Neural cell (in vitro differentiated cells): Measurements from ENCODE around the gene STK17B. TPM values are rescaled to one million over a fixed set of nuclear protein-coding genes. Genes with fewer than 3 reads are reported as not detected.

Experiments used
- H2AFZ ChIP-seq: fragments of 200-600, 300-800 bp; sonication (generic), shearing (Covaris generic); 2 replicates; pipeline ENCODE4 v1.6.0; 2014; ENCODE audit warnings: low read depth, mild to moderate bottlenecking, antibody characterized with exemption, low read length, moderate library complexity
- H3F3A ChIP-seq: fragments of 200-600 bp; shearing (Covaris generic); 2 replicates; pipeline ENCODE4 v1.6.1; 2016; ENCODE audit warnings: mild to moderate bottlenecking, moderate library complexity, mixed read lengths, antibody characterized with exemption, low read length; ENCODE audit not compliant: insufficient read depth, poor library complexity, severe bottlenecking
- H3K27ac ChIP-seq: fragments of 200-600, 300-800 bp; sonication (generic), shearing (Covaris generic); 2 replicates; pipeline ENCODE4 v1.5.1; 2014; ENCODE audit warnings: mild to moderate bottlenecking, low read length, moderate library complexity
- H3K27me3 ChIP-seq: fragments of 300-800, 200-600 bp; sonication (generic), shearing (Covaris generic); 2 replicates; pipeline ENCODE4 v1.6.0; 2014; ENCODE audit warnings: mild to moderate bottlenecking, low read depth, low read length, moderate library complexity; ENCODE audit not compliant: insufficient read depth
- H3K36me3 ChIP-seq: fragments of 300-800, 200-600 bp; sonication (generic), shearing (Covaris generic); 2 replicates; pipeline ENCODE4 v1.5.1; 2014; ENCODE audit warnings: mild to moderate bottlenecking, antibody characterized with exemption, low read length, moderate library complexity; ENCODE audit not compliant: insufficient read depth
- H3K4me2 ChIP-seq: fragments of 300-800, 200-600 bp; sonication (generic), shearing (Covaris generic); 2 replicates; pipeline ENCODE4 v1.6.0; 2014; ENCODE audit warnings: mild to moderate bottlenecking, low read length
- H3K4me3 ChIP-seq: fragments of 300-800, 200-600 bp; sonication (generic), shearing (Covaris generic); 2 replicates; pipeline ENCODE4 v1.5.1; 2014; ENCODE audit warnings: mild to moderate bottlenecking, low read length, moderate library complexity
- H3K79me2 ChIP-seq: fragments of 200-600 bp; shearing (Covaris generic); replicated peaks from 2 replicates; pipeline ENCODE4 v1.6.0; 2014; ENCODE audit warnings: mild to moderate bottlenecking, low read length, moderate library complexity; ENCODE audit not compliant: insufficient read depth
- H3K9ac ChIP-seq: fragments of 300-800, 200-600 bp; sonication (generic), shearing (Covaris generic); 2 replicates; pipeline ENCODE4 v1.6.1; 2016; ENCODE audit warnings: mild to moderate bottlenecking, low read length, mixed read lengths
- H3K9me2 ChIP-seq: fragments of 200-600 bp; shearing (Covaris generic); 2 replicates; pipeline ENCODE4 v1.6.1; 2016; ENCODE audit warnings: mild to moderate bottlenecking, low read length, mixed read lengths; ENCODE audit not compliant: insufficient read depth
- H3K9me3 ChIP-seq: fragments of 200-600, 300-800 bp; sonication (generic), shearing (Covaris generic); 2 replicates; pipeline ENCODE4 v1.6.1; 2016; ENCODE audit warnings: mild to moderate bottlenecking, mixed run types, low read length, moderate library complexity, mixed read lengths
- H4K20me1 ChIP-seq: fragments of 200-600 bp; shearing (Covaris generic); 2 replicates; pipeline ENCODE4 v1.6.1; 2016; ENCODE audit warnings: mild to moderate bottlenecking, mixed run types; ENCODE audit not compliant: insufficient read depth
- EP300 ChIP-seq: fragments of 450-650 bp; conservative IDR thresholded peaks from 2 replicates; pipeline ENCODE4 v1.6.1; 2014; ENCODE audit warnings: antibody characterized with exemption, mild to moderate bottlenecking, moderate library complexity; ENCODE audit not compliant: poor library complexity, severe bottlenecking
- EZH2 ChIP-seq: fragments of 200-600, 300-800 bp; shearing (Covaris generic), sonication (generic); IDR thresholded peaks from 2 replicates; pipeline ENCODE4 v1.6.1; 2014; ENCODE audit warnings: antibody characterized with exemption, low read length, borderline replicate concordance, mild to moderate bottlenecking; ENCODE audit not compliant: insufficient read depth, poor library complexity, severe bottlenecking
- MXI1 ChIP-seq: fragments of 450-650 bp; conservative IDR thresholded peaks from 2 replicates; pipeline ENCODE4 v1.6.1; 2014; ENCODE audit warnings: antibody characterized with exemption, mild to moderate bottlenecking; ENCODE audit not compliant: poor library complexity, severe bottlenecking
- POLR2AphosphoS5 ChIP-seq: IDR thresholded peaks from 2 replicates; pipeline ENCODE4 v1.6.1; 2012
- RAD21 ChIP-seq: fragments of 450-650 bp; conservative IDR thresholded peaks from 2 replicates; pipeline ENCODE4 v1.6.1; 2014; ENCODE audit warnings: antibody characterized with exemption, mild to moderate bottlenecking, moderate library complexity
- SMC3 ChIP-seq: fragments of 450-650 bp; conservative IDR thresholded peaks from 2 replicates; pipeline ENCODE4 v1.6.1; 2014; ENCODE audit warnings: antibody characterized with exemption, mild to moderate bottlenecking, moderate library complexity; ENCODE audit not compliant: poor library complexity
- TAF1 ChIP-seq: IDR thresholded peaks from 2 replicates; pipeline ENCODE4 v1.6.1; 2012; ENCODE audit warnings: low read depth
- polyA plus RNA-seq: library from polyadenylated mRNA; depleted of rRNA; stranded (reverse); fragments of >200 nt; gene quantifications from 2 replicates; pipeline ENCODE4 v1.2.3, GENCODE V29; 2014
- TF ChIP-seq, protein P1 (sequence below): fragments of 450-650 bp; IDR thresholded peaks from 2 replicates; pipeline ENCODE4 v1.5.1; 2014; ENCODE audit warnings: antibody characterized with exemption, mild to moderate bottlenecking, moderate library complexity; ENCODE audit not compliant: poor library complexity, severe bottlenecking
- TF ChIP-seq, protein P2 (sequence below): IDR thresholded peaks from 2 replicates; pipeline ENCODE4 v1.6.1; 2012; ENCODE audit warnings: borderline replicate concordance

Gene STK17B
- polyA plus RNA-seq, 1 donor from 2014 or later: 0.67 TPM

DNA sequence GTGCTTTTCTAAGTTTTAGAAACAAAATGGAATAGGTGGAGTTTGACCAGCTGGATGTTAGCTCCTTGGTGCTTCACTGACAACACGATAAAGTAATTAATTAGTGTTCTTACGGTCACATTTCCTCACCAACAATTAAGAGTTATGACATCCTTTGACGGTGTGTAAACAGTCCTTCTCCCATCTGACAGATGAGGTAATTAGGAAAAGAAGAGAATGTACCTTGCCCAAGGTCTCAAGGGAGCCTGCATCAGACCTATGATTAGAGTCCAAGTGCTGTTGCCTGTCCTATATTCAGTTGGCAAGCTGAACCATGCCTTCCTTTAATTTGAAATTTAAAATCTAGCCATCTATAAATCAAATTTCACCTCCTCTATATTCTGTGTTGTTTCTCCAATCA is 48.3 kb upstream of the STK17B start:
- no peaks in the 10 kb centered on the region for H3K9me2 ChIP-seq
- H3K79me2 ChIP-seq: no peaks in the 10 kb centered on the region
- H3K27ac ChIP-seq: no peak overlapping the region
- H3K27me3 ChIP-seq: no peaks in the 10 kb centered on the region
- H3K9me3 ChIP-seq: no peaks in the 10 kb centered on the region
- H3F3A ChIP-seq: no peaks in the 10 kb centered on the region
- peaks cover 5% of the 10 kb centered on the region for H3K36me3 ChIP-seq
- no peak overlapping the region for H3K9ac ChIP-seq
- H3K4me2 ChIP-seq: no peak overlapping the region
- TF ChIP-seq MXI1 (no peak), EP300 (no peak), SMC3 (no peak), POLR2AphosphoS5 (no peak), RAD21 (no peak), TAF1 (no peak), EZH2 (no peak)
- TF ChIP-seq, protein P1, sequence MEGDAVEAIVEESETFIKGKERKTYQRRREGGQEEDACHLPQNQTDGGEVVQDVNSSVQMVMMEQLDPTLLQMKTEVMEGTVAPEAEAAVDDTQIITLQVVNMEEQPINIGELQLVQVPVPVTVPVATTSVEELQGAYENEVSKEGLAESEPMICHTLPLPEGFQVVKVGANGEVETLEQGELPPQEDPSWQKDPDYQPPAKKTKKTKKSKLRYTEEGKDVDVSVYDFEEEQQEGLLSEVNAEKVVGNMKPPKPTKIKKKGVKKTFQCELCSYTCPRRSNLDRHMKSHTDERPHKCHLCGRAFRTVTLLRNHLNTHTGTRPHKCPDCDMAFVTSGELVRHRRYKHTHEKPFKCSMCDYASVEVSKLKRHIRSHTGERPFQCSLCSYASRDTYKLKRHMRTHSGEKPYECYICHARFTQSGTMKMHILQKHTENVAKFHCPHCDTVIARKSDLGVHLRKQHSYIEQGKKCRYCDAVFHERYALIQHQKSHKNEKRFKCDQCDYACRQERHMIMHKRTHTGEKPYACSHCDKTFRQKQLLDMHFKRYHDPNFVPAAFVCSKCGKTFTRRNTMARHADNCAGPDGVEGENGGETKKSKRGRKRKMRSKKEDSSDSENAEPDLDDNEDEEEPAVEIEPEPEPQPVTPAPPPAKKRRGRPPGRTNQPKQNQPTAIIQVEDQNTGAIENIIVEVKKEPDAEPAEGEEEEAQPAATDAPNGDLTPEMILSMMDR: no peak
- TF ChIP-seq, protein P2, sequence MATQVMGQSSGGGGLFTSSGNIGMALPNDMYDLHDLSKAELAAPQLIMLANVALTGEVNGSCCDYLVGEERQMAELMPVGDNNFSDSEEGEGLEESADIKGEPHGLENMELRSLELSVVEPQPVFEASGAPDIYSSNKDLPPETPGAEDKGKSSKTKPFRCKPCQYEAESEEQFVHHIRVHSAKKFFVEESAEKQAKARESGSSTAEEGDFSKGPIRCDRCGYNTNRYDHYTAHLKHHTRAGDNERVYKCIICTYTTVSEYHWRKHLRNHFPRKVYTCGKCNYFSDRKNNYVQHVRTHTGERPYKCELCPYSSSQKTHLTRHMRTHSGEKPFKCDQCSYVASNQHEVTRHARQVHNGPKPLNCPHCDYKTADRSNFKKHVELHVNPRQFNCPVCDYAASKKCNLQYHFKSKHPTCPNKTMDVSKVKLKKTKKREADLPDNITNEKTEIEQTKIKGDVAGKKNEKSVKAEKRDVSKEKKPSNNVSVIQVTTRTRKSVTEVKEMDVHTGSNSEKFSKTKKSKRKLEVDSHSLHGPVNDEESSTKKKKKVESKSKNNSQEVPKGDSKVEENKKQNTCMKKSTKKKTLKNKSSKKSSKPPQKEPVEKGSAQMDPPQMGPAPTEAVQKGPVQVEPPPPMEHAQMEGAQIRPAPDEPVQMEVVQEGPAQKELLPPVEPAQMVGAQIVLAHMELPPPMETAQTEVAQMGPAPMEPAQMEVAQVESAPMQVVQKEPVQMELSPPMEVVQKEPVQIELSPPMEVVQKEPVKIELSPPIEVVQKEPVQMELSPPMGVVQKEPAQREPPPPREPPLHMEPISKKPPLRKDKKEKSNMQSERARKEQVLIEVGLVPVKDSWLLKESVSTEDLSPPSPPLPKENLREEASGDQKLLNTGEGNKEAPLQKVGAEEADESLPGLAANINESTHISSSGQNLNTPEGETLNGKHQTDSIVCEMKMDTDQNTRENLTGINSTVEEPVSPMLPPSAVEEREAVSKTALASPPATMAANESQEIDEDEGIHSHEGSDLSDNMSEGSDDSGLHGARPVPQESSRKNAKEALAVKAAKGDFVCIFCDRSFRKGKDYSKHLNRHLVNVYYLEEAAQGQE: no peak
- H2AFZ ChIP-seq: no peak overlapping the region
- no peaks in the 10 kb centered on the region for H4K20me1 ChIP-seq
- H3K4me3 ChIP-seq: no peak overlapping the region

DNA sequence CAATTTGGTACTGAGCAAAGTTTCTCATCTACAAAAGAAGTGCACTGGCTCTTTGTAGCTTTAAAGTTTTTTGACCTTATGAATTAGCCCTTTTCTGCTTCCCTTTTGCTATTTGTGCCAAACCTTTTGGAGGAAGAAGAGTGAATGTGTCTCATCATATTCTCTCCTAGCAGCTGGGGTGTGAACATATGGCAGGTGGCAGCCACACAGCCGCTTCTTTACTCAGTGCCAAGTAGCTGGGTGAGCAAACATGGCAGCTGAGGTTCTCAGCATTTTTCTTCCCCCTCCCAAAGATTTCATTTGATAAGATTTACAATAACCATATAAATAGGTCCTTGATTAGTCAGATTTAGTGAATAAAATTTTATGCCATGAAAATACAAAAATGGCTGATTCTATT is 46.7 kb upstream of the STK17B start:
- Histone ChIP-seq H3K27ac (no peak overlapping the region), H3K9me3 (no peaks in the 10 kb centered on the region), H3F3A (no peaks in the 10 kb centered on the region), H4K20me1 (no peaks in the 10 kb centered on the region), H3K9me2 (no peaks in the 10 kb centered on the region), H2AFZ (no peak overlapping the region), H3K36me3 (peaks cover 5% of the 10 kb centered on the region), H3K4me2 (no peak overlapping the region), H3K79me2 (no peaks in the 10 kb centered on the region), H3K27me3 (no peaks in the 10 kb centered on the region), H3K9ac (no peak overlapping the region), H3K4me3 (no peak overlapping the region)
- no peak for TF ChIP-seq EZH2
- TF ChIP-seq EP300: no peak
- TF ChIP-seq MXI1: no peak
- TF ChIP-seq SMC3: no peak
- TF ChIP-seq, protein P1: no peak
- no peak for TF ChIP-seq RAD21
- TF ChIP-seq POLR2AphosphoS5: no peak
- TF ChIP-seq, protein P2: no peak
- no peak for TF ChIP-seq TAF1
